ENCODE results near the gene CHD9NB.

DNA sequence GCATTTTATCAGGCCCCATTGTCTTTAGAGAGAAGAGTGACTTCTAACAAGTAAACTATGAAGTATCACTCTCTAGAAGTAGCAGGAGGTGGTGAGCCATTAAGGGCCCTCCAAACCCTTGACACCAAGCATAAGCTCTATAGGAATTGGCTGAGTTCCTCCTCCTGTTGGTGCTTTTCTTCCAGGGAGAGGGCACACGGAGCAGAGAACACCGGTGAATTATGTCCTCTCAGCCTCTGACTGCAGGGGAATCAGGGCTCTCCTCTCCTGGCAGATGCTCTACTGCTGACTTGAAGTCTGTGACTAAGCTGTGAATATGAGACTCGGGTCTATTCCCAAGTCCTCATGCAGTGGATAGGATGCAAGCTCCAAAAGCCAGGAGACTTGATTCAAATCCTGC, 34.4 kb upstream of the CHD9NB start:
- TF ChIP-seq CTCF (IDR thresholded peaks at IDR 0.05), result no peak
- no peak for TF ChIP-seq POLR2AphosphoS5 (IDR thresholded peaks at IDR 0.05)

Data from esophagus muscularis mucosa (tissue), 3 donors.